H1 (cell line): Measurements from ENCODE around the gene BCL2L1. TPM values are rescaled to one million over a fixed set of nuclear protein-coding genes. Genes with fewer than 3 reads are reported as not detected.

ENCODE experiments used
- CTCF ChIA-PET: fragments of 300-600 bp; sonication (Branson Sonifier 250); formaldehyde crosslinking; loops from one replicate; lab custom pipeline; 2021; ENCODE audit not compliant: partially characterized antibody; lab: Charles Lee
- POLR2A ChIA-PET: fragments of 300-600 bp; sonication (Branson Sonifier 250); formaldehyde crosslinking; loops from one replicate; lab custom pipeline; 2021; ENCODE audit warnings: inconsistent platforms; ENCODE audit not compliant: partially characterized antibody; lab: Charles Lee
- DNase-seq, 2 experiments: peaks; one replicate each; pipeline versions ENCODE4 v3.0.0 to v3.0.0-alpha.2; 2010 to 2022; ENCODE audit warnings: low spot score in 2 of 2, low read depth in 1 of 2, mixed read lengths in 1 of 2
- FAIRE-seq: peaks from 2 replicates; lab custom pipeline; 2011; peaks lifted over from hg19 to GRCh38; lab: Jason Lieb, UNC
- H2AFZ ChIP-seq: 2 replicates; pipeline ENCODE4 v1.8.1; 2012; ENCODE audit warnings: low read length, inconsistent platforms
- H2AK5ac ChIP-seq: 2 replicates; pipeline ENCODE4 v1.6.1; 2013; ENCODE audit warnings: low read depth, low read length
- H2BK120ac ChIP-seq: replicated peaks from 2 replicates; pipeline ENCODE3; 2013; ENCODE audit warnings: low read depth, low read length, inconsistent platforms
- H2BK12ac ChIP-seq: 2 replicates; pipeline ENCODE4 v1.6.1; 2013; ENCODE audit warnings: low read depth, low read length
- H2BK15ac ChIP-seq: 2 replicates; pipeline ENCODE4 v1.6.1; 2013; ENCODE audit warnings: low read length
- H2BK20ac ChIP-seq: 2 replicates; pipeline ENCODE4 v1.6.1; 2013; ENCODE audit warnings: low read length
- H2BK5ac ChIP-seq: 2 replicates; pipeline ENCODE4 v1.6.1; 2013; ENCODE audit warnings: low read depth, low read length
- H3K14ac ChIP-seq: 2 replicates; pipeline ENCODE4 v1.6.1; 2013; ENCODE audit warnings: inconsistent platforms; ENCODE audit not compliant: insufficient read length
- H3K18ac ChIP-seq: 2 replicates; pipeline ENCODE4 v1.6.1; 2013; ENCODE audit warnings: low read length; ENCODE audit errors: extremely low read depth
- H3K23ac ChIP-seq: 2 replicates; pipeline ENCODE4 v1.6.1; 2013; ENCODE audit warnings: inconsistent platforms; ENCODE audit not compliant: insufficient read length
- H3K23me2 ChIP-seq: 2 replicates; pipeline ENCODE4 v1.6.1; 2013; ENCODE audit warnings: low read depth, low read length
- H3K27ac ChIP-seq: 2 replicates; pipeline ENCODE4 v1.6.1; 2011; ENCODE audit warnings: low read depth, low read length, inconsistent platforms
- H3K27me3 ChIP-seq, 4 experiments: replicated peaks in 1 of 4; 1 replicate in 1 of 4; 2 replicates in 3 of 4; pipeline versions ENCODE4 v1.6.1 to v1.8.1; 2011 to 2013; ENCODE audit warnings: low read length in 3 of 4, mild to moderate bottlenecking in 3 of 4, inconsistent platforms in 2 of 4, mixed read lengths in 2 of 4, moderate library complexity in 1 of 4; ENCODE audit not compliant: control insufficient read depth in 3 of 4, insufficient read depth in 3 of 4; ENCODE audit errors: extremely low read depth in 1 of 4
- H3K36me3 ChIP-seq, 4 experiments: 2 replicates each; pipeline versions ENCODE4 v1.6.1 to v1.8.1; 2011 to 2013; ENCODE audit warnings: mild to moderate bottlenecking in 4 of 4, low read length in 3 of 4, moderate library complexity in 2 of 4, control low read depth in 1 of 4, inconsistent platforms in 1 of 4; ENCODE audit not compliant: insufficient read depth in 4 of 4, control insufficient read depth in 2 of 4
- H3K4ac ChIP-seq: replicated peaks from 2 replicates; pipeline ENCODE3; 2013; ENCODE audit warnings: low read length, low read depth, mixed read lengths, inconsistent platforms; ENCODE audit not compliant: insufficient read length
- H3K4me1 ChIP-seq, 4 experiments: replicated peaks in 1 of 4; 1 replicate in 1 of 4; 2 replicates in 3 of 4; pipeline versions ENCODE4 v1.6.1 to v1.8.1; 2011 to 2013; ENCODE audit warnings: low read length in 3 of 4, inconsistent platforms in 2 of 4, mixed read lengths in 1 of 4; ENCODE audit not compliant: insufficient read depth in 4 of 4, control insufficient read depth in 3 of 4
- H3K4me2 ChIP-seq, 2 experiments: 2 replicates each; pipeline versions ENCODE4 v1.6.1 to v1.8.1; 2011 to 2013; ENCODE audit warnings: low read depth in 2 of 2, low read length in 2 of 2, control low read depth in 1 of 2, inconsistent platforms in 1 of 2, mild to moderate bottlenecking in 1 of 2; ENCODE audit not compliant: insufficient read depth in 1 of 2
- H3K4me3 ChIP-seq, 4 experiments: fragments of 200-600, 300-600 bp in 1 of 4; sonication (generic), shearing (Covaris generic), sonication (Bioruptor Twin) in 1 of 4; 2 replicates each; pipeline versions ENCODE4 v1.5.1 to v1.8.1; 2011 to 2016; ENCODE audit warnings: low read length in 4 of 4, low read depth in 3 of 4, control low read depth in 2 of 4, inconsistent platforms in 2 of 4, mild to moderate bottlenecking in 2 of 4, mixed read lengths in 1 of 4, moderate library complexity in 1 of 4; ENCODE audit not compliant: insufficient read depth in 2 of 4; ENCODE audit errors: extremely low read depth in 1 of 4
- H3K56ac ChIP-seq: replicated peaks from 2 replicates; pipeline ENCODE3; 2013; ENCODE audit warnings: low read depth, mild to moderate bottlenecking, mixed read lengths, low read length, inconsistent platforms; ENCODE audit not compliant: insufficient read length
- H3K79me1 ChIP-seq: 2 replicates; pipeline ENCODE4 v1.6.1; 2013; ENCODE audit warnings: low read depth, low read length, control low read depth
- H3K79me2 ChIP-seq, 2 experiments: 2 replicates each; pipeline versions ENCODE4 v1.6.1 to v1.8.1; 2012 to 2013; ENCODE audit warnings: low read length in 2 of 2, mild to moderate bottlenecking in 2 of 2, inconsistent platforms in 1 of 2; ENCODE audit not compliant: insufficient read depth in 2 of 2, control insufficient read depth in 1 of 2
- H3K9ac ChIP-seq, 4 experiments: replicated peaks in 1 of 4; 1 replicate in 1 of 4; 2 replicates in 3 of 4; pipeline versions ENCODE4 v1.6.1 to v1.8.1; 2011 to 2013; ENCODE audit warnings: low read depth in 3 of 4, low read length in 3 of 4, control low read depth in 2 of 4, mild to moderate bottlenecking in 2 of 4, moderate library complexity in 2 of 4, inconsistent platforms in 1 of 4; ENCODE audit errors: extremely low read depth in 1 of 4
- H3K9me3 ChIP-seq, 2 experiments: 2 replicates each; pipeline versions ENCODE4 v1.6.1 to v1.8.1; 2012 to 2013; ENCODE audit warnings: mild to moderate bottlenecking in 2 of 2, moderate library complexity in 2 of 2, control low read depth in 1 of 2, inconsistent platforms in 1 of 2, low read depth in 1 of 2, low read length in 1 of 2, mixed read lengths in 1 of 2; ENCODE audit not compliant: insufficient read depth in 2 of 2
- H4K20me1 ChIP-seq, 2 experiments: replicated peaks in 1 of 2; 2 replicates each; pipeline versions ENCODE3 to v1.8.1; 2011 to 2013; ENCODE audit warnings: inconsistent platforms in 2 of 2, low read length in 2 of 2, mild to moderate bottlenecking in 1 of 2; ENCODE audit not compliant: insufficient read depth in 2 of 2, control insufficient read depth in 1 of 2
- H4K5ac ChIP-seq: 2 replicates; pipeline ENCODE4 v1.6.1; 2013; ENCODE audit warnings: low read length, low read depth, mixed read lengths, inconsistent platforms; ENCODE audit not compliant: insufficient read length
- H4K8ac ChIP-seq: 2 replicates; pipeline ENCODE4 v1.8.0; 2013; ENCODE audit warnings: mild to moderate bottlenecking, moderate library complexity, low read length, inconsistent platforms; ENCODE audit not compliant: insufficient read depth; ENCODE audit errors: extremely low read depth
- H4K91ac ChIP-seq: replicated peaks from 2 replicates; pipeline ENCODE3; 2013; ENCODE audit warnings: low read length, mixed read lengths, inconsistent platforms; ENCODE audit not compliant: insufficient read length
- BCL11A ChIP-seq, 2 experiments: IDR thresholded peaks; one replicate each; pipeline ENCODE4 v1.6.1; 2011; ENCODE audit warnings: low read depth in 2 of 2, low read length in 2 of 2, mild to moderate bottlenecking in 2 of 2
- HDAC2 ChIP-seq, 2 experiments: fragments of 300-600 bp in 1 of 2; sonication (generic) in 1 of 2; IDR thresholded peaks; 2 replicates each; pipeline ENCODE4 v1.6.1; 2011 to 2012; ENCODE audit warnings: low read depth in 2 of 2, low read length in 2 of 2, mild to moderate bottlenecking in 2 of 2, moderate library complexity in 2 of 2, borderline replicate concordance in 1 of 2, inconsistent platforms in 1 of 2
- TEAD4 ChIP-seq: IDR thresholded peaks from 2 replicates; pipeline ENCODE4 v1.6.1; 2012; ENCODE audit warnings: low read depth, low read length, inconsistent platforms, mixed read lengths
- WGBS, 2 experiments: shearing (Covaris generic) in 1 of 2; methylation state at CpG; one replicate each; pipeline versions ENCODE4 v1.1.6 to v1.1.7; 2013 to 2015; ENCODE audit warnings: low lambda C conversion rate in 2 of 2, mixed read lengths in 2 of 2, inconsistent platforms in 1 of 2, low coverage in 1 of 2, missing lambda C conversion rate in 1 of 2; ENCODE audit not compliant: insufficient replicate concordance in 2 of 2, insufficient coverage in 1 of 2, insufficient read length in 1 of 2; ENCODE audit errors: extremely low coverage in 1 of 2, missing lambda C conversion rate in 1 of 2; 5-methylcytosine and 5-hydroxymethylcytosine counted together
- polyA plus RNA-seq, 7 experiments: library from polyadenylated mRNA; depleted of rRNA in 3 of 7; stranded (reverse) in 5 of 7; unstranded in 2 of 7; fragments of >200 nt in 5 of 7; fragments of 200-250 nt in 2 of 7; gene quantifications; 1 replicate in 5 of 7; 2 replicates in 1 of 7; 4 replicates in 1 of 7; pipeline versions ENCODE4 v1.2.1 to v1.2.3, GENCODE V29; 2011 to 2013; ENCODE audit warnings: missing spikeins in 2 of 7, mixed read lengths in 2 of 7
- total RNA-seq: library from RNA; stranded (reverse); fragmentation: NEBNext Ultra II Directional; extraction: Animal tissue kit (Norgen Biotek cat#: 25700); gene quantifications from 2 replicates; pipeline ENCODE4 v1.2.1, GENCODE V29; 2021

The BCL2L1 gene
- total and polyA plus RNA-seq, 2 of the 8 experiments (the other 6 are each of a cell fraction or from before 2014, with no cell fraction given): 64.9 to 66.1 TPM

DNA sequence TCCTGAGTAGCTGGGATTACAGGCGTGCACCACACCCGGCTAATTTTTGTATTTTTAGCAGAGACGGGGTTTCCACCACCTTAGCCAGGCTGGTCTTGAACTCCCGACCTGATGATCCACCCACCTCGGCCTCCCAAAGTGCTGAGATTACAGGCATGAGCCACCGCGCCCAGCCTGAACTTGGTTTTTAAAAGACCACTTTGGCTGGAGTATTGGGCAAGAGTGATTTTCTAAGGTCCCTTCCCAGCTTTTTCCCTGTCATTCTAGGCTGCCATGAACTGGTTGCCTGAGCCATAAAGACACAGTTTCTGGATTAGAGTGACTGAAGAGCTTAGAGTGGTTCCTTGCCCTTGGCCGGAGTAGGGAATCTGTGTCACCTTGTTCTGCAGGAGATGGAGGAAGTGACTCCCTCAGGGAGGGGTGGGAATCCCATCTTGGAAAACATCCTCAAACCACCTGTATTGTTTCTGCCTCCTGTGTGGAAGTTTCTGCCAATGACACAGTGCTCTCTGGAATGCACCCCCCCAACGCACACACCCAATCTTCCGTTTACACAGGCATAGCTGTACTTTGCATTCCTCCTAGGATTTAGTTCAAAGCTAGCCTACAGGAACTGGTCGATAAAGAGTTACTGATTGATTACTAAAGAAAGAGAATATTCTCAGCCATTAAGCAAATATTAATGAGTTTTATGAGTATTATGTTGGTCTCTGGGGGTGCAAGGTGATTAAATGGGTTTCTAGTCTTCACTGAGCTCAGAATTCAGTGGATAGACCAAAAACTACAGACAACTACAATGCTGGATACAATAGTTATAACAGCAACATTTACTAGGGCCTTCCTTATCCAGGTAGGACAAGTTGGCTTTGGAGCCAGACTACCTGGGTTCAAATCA lies 18.2 kb downstream of the BCL2L1 start:
- no peak overlapping the region for H3K56ac ChIP-seq
- H3K79me1 ChIP-seq: peaks cover 5% of the 10 kb centered on the region
- H2BK15ac ChIP-seq: no peak overlapping the region
- FAIRE-seq: no peak
- H4K91ac ChIP-seq: no peak overlapping the region
- H3K4ac ChIP-seq: no peak overlapping the region
- no peak overlapping the region for H3K14ac ChIP-seq
- no peak overlapping the region for H2AFZ ChIP-seq
- H4K8ac ChIP-seq: no peak overlapping the region
- H2AK5ac ChIP-seq: no peak overlapping the region
- no peak overlapping the region for H3K4me3 ChIP-seq
- peaks cover 6 to 12% (median 8%) of the 10 kb centered on the region in 4 experiments; a peak in 5 of 8 replicates for H3K36me3 ChIP-seq
- peak overlapping the region; percentile 32; the same call in 1 of the 2 replicates for H3K27ac ChIP-seq
- no peak overlapping the region for H4K5ac ChIP-seq
- WGBS, 2 experiments: 93% methylated on average over 11 of the region's 11 CpGs; no CpG with 5 or more reads in 1 of the 2 experiments
- no peaks in the 10 kb centered on the region for H3K23me2 ChIP-seq
- H3K79me2 ChIP-seq: peaks cover 3 to 67% of the 10 kb centered on the region in 2 experiments; a peak in 3 of 4 replicates
- H3K23ac ChIP-seq: no peak overlapping the region
- H3K4me2 ChIP-seq: no peak overlapping the region
- CTCF ChIA-PET: interaction anchor here (0.5 to 4.2 kb wide), 8 partner anchors 8 to 137 kb away, joined by 3 to 15 read pairs (median 6); partner anchors contain the start of gene BCL2L1
- TF ChIP-seq TEAD4 (peak; percentile 62), HDAC2 (IDR thresholded peaks at IDR 0.05; ENCODE audit: borderline replicate concordance in 1 of 2, low read depth in 2 of 2, low read length in 2 of 2) (no peak), BCL11A (IDR thresholded peaks at IDR 0.05; ENCODE audit: low read depth in 2 of 2, low read length in 2 of 2) (no peak)
- no peak for DNase-seq
- no peak overlapping the region for H2BK12ac ChIP-seq
- peaks cover 6 to 17% (median 14%) of the 10 kb centered on the region in 4 experiments for H3K4me1 ChIP-seq
- POLR2A ChIA-PET: interaction anchor here (0.9 to 2.9 kb wide), 10 partner anchors 10 to 60 kb away, joined by 3 to 17 read pairs (median 4); partner anchors contain the start of gene BCL2L1
- no peaks in the 10 kb centered on the region for H3K27me3 ChIP-seq
- H2BK5ac ChIP-seq: no peak overlapping the region
- peaks cover 2 to 14% of the 10 kb centered on the region in 2 experiments for H4K20me1 ChIP-seq
- no peak overlapping the region for H3K18ac ChIP-seq
- no peak overlapping the region for H3K9ac ChIP-seq
- H3K9me3 ChIP-seq: no peaks in the 10 kb centered on the region
- H2BK120ac ChIP-seq: no peak overlapping the region
- no peak overlapping the region for H2BK20ac ChIP-seq
